GM18951 (cell line): Measurements from ENCODE around the gene TSSC4.
A peak's percentile ranks its signal among the peaks of the same experiment; 100 is the strongest.
"Not testable (repeated sequence)": the region's sequence is repeated elsewhere in the genome, so short reads cannot be mapped to it uniquely, and the experiment has no call there.

Source experiments
- POLR2A ChIP-seq: IDR thresholded peaks from 4 replicates; pipeline ENCODE4 v1.6.1; 2011; ENCODE audit warnings: mild to moderate bottlenecking; ENCODE audit not compliant: insufficient read length, insufficient read depth; ENCODE audit errors: extremely low read depth
- in situ Hi-C: fragments of 300-500 bp; cut with MboI; formaldehyde crosslinking; loops from one replicate; pipeline ENCODE4 v1.12.0; 2022; ENCODE audit warnings: low sequenced_read_pairs, mixed read lengths, inconsistent platforms; ENCODE audit not compliant: unreplicated experiment

TSSC4 gene

GRCh38 chr11:2400069-2400761 lies at the start of gene TSSC4:
TSSC4 (plus strand) TSS chr11:2400750; CDS start chr11:2402634, 1,884 bp downstream.
- in situ Hi-C loops = no loop called here
- peak; percentile 90 for TF ChIP-seq POLR2A

GRCh38 chr11:2351701-2352100 lies 48.8 kb upstream of the TSSC4 start:
- in situ Hi-C loops = no loop called here

GRCh38 chr11:2352420-2352819 lies 48.1 kb upstream of the TSSC4 start:
- TF ChIP-seq POLR2A = no peak
- in situ Hi-C loops = no loop called here

More at GRCh38 chr11:2351701-2352100, 48.8 kb upstream of the TSSC4 start:
- TF ChIP-seq POLR2A = no peak

- in situ Hi-C loops = no loop called here
- TF ChIP-seq POLR2A = no peak
Observed at GRCh38 chr11:2355000-2355644, 45.4 kb upstream of the TSSC4 start.

- in situ Hi-C loops = no loop called here
- TF ChIP-seq POLR2A = no peak
Observed at GRCh38 chr11:2357246-2357645, 43.3 kb upstream of the TSSC4 start.

- in situ Hi-C loops = not testable (repeated sequence)
Observed at GRCh38 chr11:2357651-2358050, 42.9 kb upstream of the TSSC4 start.

- no peak for TF ChIP-seq POLR2A
- in situ Hi-C loops = no loop called here
Observed at GRCh38 chr11:2358754-2359442, 41.7 kb upstream of the TSSC4 start.

- in situ Hi-C loops = no loop called here
- no peak for TF ChIP-seq POLR2A
Observed at GRCh38 chr11:2359557-2359956, 41.0 kb upstream of the TSSC4 start.

- TF ChIP-seq POLR2A = no peak
- in situ Hi-C loops = no loop called here
Observed at GRCh38 chr11:2360081-2360642, 40.4 kb upstream of the TSSC4 start.

GRCh38 chr11:2361565-2361964 lies 39.0 kb upstream of the TSSC4 start:
- TF ChIP-seq POLR2A = no peak
- in situ Hi-C loops = no loop called here

- TF ChIP-seq POLR2A = no peak
- in situ Hi-C loops = no loop called here
Observed at GRCh38 chr11:2362414-2362813, 38.1 kb upstream of the TSSC4 start.

- TF ChIP-seq POLR2A = no peak
- in situ Hi-C loops = no loop called here
Observed at GRCh38 chr11:2363130-2363529, 37.4 kb upstream of the TSSC4 start.

- no peak for TF ChIP-seq POLR2A
- in situ Hi-C loops = no loop called here
Observed at GRCh38 chr11:2363577-2364370, 36.8 kb upstream of the TSSC4 start.

GRCh38 chr11:2364386-2364785 lies 36.2 kb upstream of the TSSC4 start:
- in situ Hi-C loops = not testable (repeated sequence)
